H1 (cell line): Measurements from ENCODE around the gene PFN3. TPM values are rescaled to one million over a fixed set of nuclear protein-coding genes. Genes with fewer than 3 reads are reported as not detected.

Experiments used
- CTCF ChIA-PET: fragments of 300-600 bp; sonication (Branson Sonifier 250); formaldehyde crosslinking; loops from one replicate; lab custom pipeline; 2021; ENCODE audit not compliant: partially characterized antibody; lab: Charles Lee
- POLR2A ChIA-PET: fragments of 300-600 bp; sonication (Branson Sonifier 250); formaldehyde crosslinking; loops from one replicate; lab custom pipeline; 2021; ENCODE audit warnings: inconsistent platforms; ENCODE audit not compliant: partially characterized antibody; lab: Charles Lee
- DNase-seq, 2 experiments: peaks; one replicate each; pipeline versions ENCODE4 v3.0.0 to v3.0.0-alpha.2; 2010 to 2022; ENCODE audit warnings: low spot score in 2 of 2, low read depth in 1 of 2, mixed read lengths in 1 of 2
- FAIRE-seq: peaks from 2 replicates; lab custom pipeline; 2011; peaks lifted over from hg19 to GRCh38; lab: Jason Lieb, UNC
- H2AFZ ChIP-seq: 2 replicates; pipeline ENCODE4 v1.8.1; 2012; ENCODE audit warnings: low read length, inconsistent platforms
- H2AK5ac ChIP-seq: 2 replicates; pipeline ENCODE4 v1.6.1; 2013; ENCODE audit warnings: low read depth, low read length
- H2BK120ac ChIP-seq: replicated peaks from 2 replicates; pipeline ENCODE3; 2013; ENCODE audit warnings: low read depth, low read length, inconsistent platforms
- H2BK12ac ChIP-seq: 2 replicates; pipeline ENCODE4 v1.6.1; 2013; ENCODE audit warnings: low read depth, low read length
- H2BK15ac ChIP-seq: 2 replicates; pipeline ENCODE4 v1.6.1; 2013; ENCODE audit warnings: low read length
- H2BK20ac ChIP-seq: 2 replicates; pipeline ENCODE4 v1.6.1; 2013; ENCODE audit warnings: low read length
- H2BK5ac ChIP-seq: 2 replicates; pipeline ENCODE4 v1.6.1; 2013; ENCODE audit warnings: low read depth, low read length
- H3K14ac ChIP-seq: 2 replicates; pipeline ENCODE4 v1.6.1; 2013; ENCODE audit warnings: inconsistent platforms; ENCODE audit not compliant: insufficient read length
- H3K18ac ChIP-seq: 2 replicates; pipeline ENCODE4 v1.6.1; 2013; ENCODE audit warnings: low read length; ENCODE audit errors: extremely low read depth
- H3K23ac ChIP-seq: 2 replicates; pipeline ENCODE4 v1.6.1; 2013; ENCODE audit warnings: inconsistent platforms; ENCODE audit not compliant: insufficient read length
- H3K23me2 ChIP-seq: 2 replicates; pipeline ENCODE4 v1.6.1; 2013; ENCODE audit warnings: low read depth, low read length
- H3K27ac ChIP-seq: 2 replicates; pipeline ENCODE4 v1.6.1; 2011; ENCODE audit warnings: low read depth, low read length, inconsistent platforms
- H3K27me3 ChIP-seq, 4 experiments: replicated peaks in 1 of 4; 1 replicate in 1 of 4; 2 replicates in 3 of 4; pipeline versions ENCODE4 v1.6.1 to v1.8.1; 2011 to 2013; ENCODE audit warnings: low read length in 3 of 4, mild to moderate bottlenecking in 3 of 4, inconsistent platforms in 2 of 4, mixed read lengths in 2 of 4, moderate library complexity in 1 of 4; ENCODE audit not compliant: control insufficient read depth in 3 of 4, insufficient read depth in 3 of 4; ENCODE audit errors: extremely low read depth in 1 of 4
- H3K36me3 ChIP-seq, 4 experiments: 2 replicates each; pipeline versions ENCODE4 v1.6.1 to v1.8.1; 2011 to 2013; ENCODE audit warnings: mild to moderate bottlenecking in 4 of 4, low read length in 3 of 4, moderate library complexity in 2 of 4, control low read depth in 1 of 4, inconsistent platforms in 1 of 4; ENCODE audit not compliant: insufficient read depth in 4 of 4, control insufficient read depth in 2 of 4
- H3K4ac ChIP-seq: replicated peaks from 2 replicates; pipeline ENCODE3; 2013; ENCODE audit warnings: low read length, low read depth, mixed read lengths, inconsistent platforms; ENCODE audit not compliant: insufficient read length
- H3K4me1 ChIP-seq, 4 experiments: replicated peaks in 1 of 4; 1 replicate in 1 of 4; 2 replicates in 3 of 4; pipeline versions ENCODE4 v1.6.1 to v1.8.1; 2011 to 2013; ENCODE audit warnings: low read length in 3 of 4, inconsistent platforms in 2 of 4, mixed read lengths in 1 of 4; ENCODE audit not compliant: insufficient read depth in 4 of 4, control insufficient read depth in 3 of 4
- H3K4me2 ChIP-seq, 2 experiments: 2 replicates each; pipeline versions ENCODE4 v1.6.1 to v1.8.1; 2011 to 2013; ENCODE audit warnings: low read depth in 2 of 2, low read length in 2 of 2, control low read depth in 1 of 2, inconsistent platforms in 1 of 2, mild to moderate bottlenecking in 1 of 2; ENCODE audit not compliant: insufficient read depth in 1 of 2
- H3K4me3 ChIP-seq, 4 experiments: fragments of 200-600, 300-600 bp in 1 of 4; sonication (generic), shearing (Covaris generic), sonication (Bioruptor Twin) in 1 of 4; 2 replicates each; pipeline versions ENCODE4 v1.5.1 to v1.8.1; 2011 to 2016; ENCODE audit warnings: low read length in 4 of 4, low read depth in 3 of 4, control low read depth in 2 of 4, inconsistent platforms in 2 of 4, mild to moderate bottlenecking in 2 of 4, mixed read lengths in 1 of 4, moderate library complexity in 1 of 4; ENCODE audit not compliant: insufficient read depth in 2 of 4; ENCODE audit errors: extremely low read depth in 1 of 4
- H3K56ac ChIP-seq: replicated peaks from 2 replicates; pipeline ENCODE3; 2013; ENCODE audit warnings: low read depth, mild to moderate bottlenecking, mixed read lengths, low read length, inconsistent platforms; ENCODE audit not compliant: insufficient read length
- H3K79me1 ChIP-seq: 2 replicates; pipeline ENCODE4 v1.6.1; 2013; ENCODE audit warnings: low read depth, low read length, control low read depth
- H3K79me2 ChIP-seq, 2 experiments: 2 replicates each; pipeline versions ENCODE4 v1.6.1 to v1.8.1; 2012 to 2013; ENCODE audit warnings: low read length in 2 of 2, mild to moderate bottlenecking in 2 of 2, inconsistent platforms in 1 of 2; ENCODE audit not compliant: insufficient read depth in 2 of 2, control insufficient read depth in 1 of 2
- H3K9ac ChIP-seq, 4 experiments: replicated peaks in 1 of 4; 1 replicate in 1 of 4; 2 replicates in 3 of 4; pipeline versions ENCODE4 v1.6.1 to v1.8.1; 2011 to 2013; ENCODE audit warnings: low read depth in 3 of 4, low read length in 3 of 4, control low read depth in 2 of 4, mild to moderate bottlenecking in 2 of 4, moderate library complexity in 2 of 4, inconsistent platforms in 1 of 4; ENCODE audit errors: extremely low read depth in 1 of 4
- H3K9me3 ChIP-seq, 2 experiments: 2 replicates each; pipeline versions ENCODE4 v1.6.1 to v1.8.1; 2012 to 2013; ENCODE audit warnings: mild to moderate bottlenecking in 2 of 2, moderate library complexity in 2 of 2, control low read depth in 1 of 2, inconsistent platforms in 1 of 2, low read depth in 1 of 2, low read length in 1 of 2, mixed read lengths in 1 of 2; ENCODE audit not compliant: insufficient read depth in 2 of 2
- H4K20me1 ChIP-seq, 2 experiments: replicated peaks in 1 of 2; 2 replicates each; pipeline versions ENCODE3 to v1.8.1; 2011 to 2013; ENCODE audit warnings: inconsistent platforms in 2 of 2, low read length in 2 of 2, mild to moderate bottlenecking in 1 of 2; ENCODE audit not compliant: insufficient read depth in 2 of 2, control insufficient read depth in 1 of 2
- H4K5ac ChIP-seq: 2 replicates; pipeline ENCODE4 v1.6.1; 2013; ENCODE audit warnings: low read length, low read depth, mixed read lengths, inconsistent platforms; ENCODE audit not compliant: insufficient read length
- H4K8ac ChIP-seq: 2 replicates; pipeline ENCODE4 v1.8.0; 2013; ENCODE audit warnings: mild to moderate bottlenecking, moderate library complexity, low read length, inconsistent platforms; ENCODE audit not compliant: insufficient read depth; ENCODE audit errors: extremely low read depth
- H4K91ac ChIP-seq: replicated peaks from 2 replicates; pipeline ENCODE3; 2013; ENCODE audit warnings: low read length, mixed read lengths, inconsistent platforms; ENCODE audit not compliant: insufficient read length
- BACH1 ChIP-seq: IDR thresholded peaks from 2 replicates; pipeline ENCODE4 v1.6.1; 2012; ENCODE audit warnings: low read length, improper control_type of control experiment
- CHD2 ChIP-seq: IDR thresholded peaks from 2 replicates; pipeline ENCODE4 v1.6.1; 2012; ENCODE audit warnings: low read length, improper control_type of control experiment
- CREB1 ChIP-seq: IDR thresholded peaks from 2 replicates; pipeline ENCODE4 v1.6.1; 2012; ENCODE audit warnings: inconsistent platforms
- JUND ChIP-seq: IDR thresholded peaks from 2 replicates; pipeline ENCODE4 v1.6.1; 2011; ENCODE audit warnings: mild to moderate bottlenecking, improper control_type of control experiment, low read length
- RFX5 ChIP-seq: IDR thresholded peaks from 2 replicates; pipeline ENCODE4 v1.6.1; 2011; ENCODE audit warnings: low read depth, low read length, improper control_type of control experiment, borderline replicate concordance
- RNF2 ChIP-seq: fragments of 200-900, 300-1000 bp; sonication (generic); IDR thresholded peaks from 2 replicates; pipeline ENCODE4 v1.7.1; 2016; ENCODE audit warnings: borderline replicate concordance, low read depth, mild to moderate bottlenecking, antibody characterized with exemption, low read length; ENCODE audit not compliant: poor library complexity, severe bottlenecking; ENCODE audit errors: missing control alignments
- SP1 ChIP-seq: IDR thresholded peaks from 2 replicates; pipeline ENCODE4 v1.6.1; 2011; ENCODE audit warnings: low read depth, low read length
- WGBS, 2 experiments: shearing (Covaris generic) in 1 of 2; methylation state at CpG; one replicate each; pipeline versions ENCODE4 v1.1.6 to v1.1.7; 2013 to 2015; ENCODE audit warnings: low lambda C conversion rate in 2 of 2, mixed read lengths in 2 of 2, inconsistent platforms in 1 of 2, low coverage in 1 of 2, missing lambda C conversion rate in 1 of 2; ENCODE audit not compliant: insufficient replicate concordance in 2 of 2, insufficient coverage in 1 of 2, insufficient read length in 1 of 2; ENCODE audit errors: extremely low coverage in 1 of 2, missing lambda C conversion rate in 1 of 2; 5-methylcytosine and 5-hydroxymethylcytosine counted together
- polyA plus RNA-seq, 7 experiments: library from polyadenylated mRNA; depleted of rRNA in 3 of 7; stranded (reverse) in 5 of 7; unstranded in 2 of 7; fragments of >200 nt in 5 of 7; fragments of 200-250 nt in 2 of 7; gene quantifications; 1 replicate in 5 of 7; 2 replicates in 1 of 7; 4 replicates in 1 of 7; pipeline versions ENCODE4 v1.2.1 to v1.2.3, GENCODE V29; 2011 to 2013; ENCODE audit warnings: missing spikeins in 2 of 7, mixed read lengths in 2 of 7
- total RNA-seq: library from RNA; stranded (reverse); fragmentation: NEBNext Ultra II Directional; extraction: Animal tissue kit (Norgen Biotek cat#: 25700); gene quantifications from 2 replicates; pipeline ENCODE4 v1.2.1, GENCODE V29; 2021

PFN3 gene
- total and polyA plus RNA-seq, 2 of the 8 experiments (the other 6 are each of a cell fraction or from before 2014, with no cell fraction given), result not detected

GRCh38 chr5:177383181-177383580, 17.3 kb downstream of the PFN3 start:
- no peak overlapping the region for H3K4me2 ChIP-seq
- no peak overlapping the region for H3K4ac ChIP-seq
- no peak overlapping the region for H2BK15ac ChIP-seq
- no peaks in the 10 kb centered on the region for H4K20me1 ChIP-seq
- peaks cover 0 to 7% (median 2%) of the 10 kb centered on the region in 4 experiments; a peak in 3 of 7 replicates for H3K4me1 ChIP-seq
- no peaks in the 10 kb centered on the region for H3K36me3 ChIP-seq
- no peaks in the 10 kb centered on the region for H3K79me2 ChIP-seq
- no peaks in the 10 kb centered on the region for H3K23me2 ChIP-seq
- H2AK5ac ChIP-seq, result no peak overlapping the region
- peaks cover 0 to 2% (median under 1%) of the 10 kb centered on the region in 4 experiments; a peak in 3 of 7 replicates for H3K27me3 ChIP-seq
- H2BK5ac ChIP-seq, result no peak overlapping the region
- DNase-seq, result no peak
- no peak overlapping the region for H4K5ac ChIP-seq
- no peak overlapping the region for H3K27ac ChIP-seq
- no peak overlapping the region for H2AFZ ChIP-seq
- H3K18ac ChIP-seq, result no peak overlapping the region
- no peak overlapping the region for H2BK20ac ChIP-seq
- no peaks in the 10 kb centered on the region for H3K79me1 ChIP-seq
- no peak overlapping the region for H3K14ac ChIP-seq
- H3K56ac ChIP-seq, result no peak overlapping the region
- CTCF ChIA-PET, result interaction anchor here (0.6 to 18.7 kb wide), 18 partner anchors 8 to 97 kb away, joined by 3 to 430 read pairs (median 4); partner anchors contain the start of gene PRR7
- TF ChIP-seq CREB1 (no peak), BACH1 (no peak), SP1 (no peak), CHD2 (no peak), RNF2 (no peak), RFX5 (no peak), JUND (no peak)
- no peak overlapping the region for H2BK12ac ChIP-seq
- POLR2A ChIA-PET, result interaction anchor here (0.9 to 6.0 kb wide), 13 partner anchors 10 to 80 kb away, joined by 3 to 49 read pairs (median 4); partner anchors contain the start of genes GRK6, LMAN2 and PRR7
- H3K4me3 ChIP-seq, result no peak overlapping the region
- no peak overlapping the region for H2BK120ac ChIP-seq
- H4K91ac ChIP-seq, result no peak overlapping the region
- no peak overlapping the region; the same call in 1 of the 2 replicates for H4K8ac ChIP-seq
- H3K23ac ChIP-seq, result no peak overlapping the region
- no peaks in the 10 kb centered on the region for H3K9me3 ChIP-seq
- FAIRE-seq, result no peak
- H3K9ac ChIP-seq, result no peak overlapping the region; a peak in 1 of 7 replicates
- 91% methylated on average over 9 of the region's 9 CpGs; no CpG with 5 or more reads in 1 of the 2 experiments for WGBS, 2 experiments
